ENCODE data around the gene ATXN10.

Gene ATXN10

GRCh38 chr22:45640941-45641621 is 30.6 kb upstream of the ATXN10 start:
- Histone ChIP-seq H3K4me3 (ENCODE audit: low read length) (no peak overlapping the region), H3K9me3 (ENCODE audit: insufficient read depth, low read length) (no peaks in the 10 kb centered on the region), H3K4me2 (ENCODE audit: low read length) (no peak overlapping the region), H3K79me2 (ENCODE audit: low read length) (no peaks in the 10 kb centered on the region), H3K27me3 (ENCODE audit: low read depth, low read length) (peaks cover 57% of the 10 kb centered on the region), H3K36me3 (replicated peaks; ENCODE audit: low read depth, low read length) (no peaks in the 10 kb centered on the region), H3K9ac (ENCODE audit: low read length) (no peak overlapping the region), H3K27ac (ENCODE audit: low read length) (no peak overlapping the region), H4K20me1 (ENCODE audit: insufficient read depth, low read length) (no peaks in the 10 kb centered on the region), H2AFZ (ENCODE audit: low read depth, low read length) (no peak overlapping the region), H3K4me1 (ENCODE audit: low read length) (peaks cover 9% of the 10 kb centered on the region; the same call in 1 of the 2 replicates)
- TF ChIP-seq CTCF (IDR thresholded peaks at IDR 0.05; ENCODE audit: low read depth, low read length) = no peak
- no peak for TF ChIP-seq EZH2phosphoT487 (IDR thresholded peaks at IDR 0.05; ENCODE audit: low read depth)

- H3K36me3 ChIP-seq (replicated peaks; ENCODE audit: low read depth, low read length) = no peaks in the 10 kb centered on the region
- no peak overlapping the region for H3K9ac ChIP-seq (ENCODE audit: low read length)
- TF ChIP-seq CTCF (IDR thresholded peaks at IDR 0.05; ENCODE audit: low read depth, low read length) = no peak
- no peak for TF ChIP-seq EZH2phosphoT487 (IDR thresholded peaks at IDR 0.05; ENCODE audit: low read depth)
- no peak overlapping the region for H3K4me2 ChIP-seq (ENCODE audit: low read length)
- peaks cover 9% of the 10 kb centered on the region; the same call in 1 of the 2 replicates for H3K4me1 ChIP-seq (ENCODE audit: low read length)
- peaks cover 43% of the 10 kb centered on the region for H3K27me3 ChIP-seq (ENCODE audit: low read depth, low read length)
- H3K79me2 ChIP-seq (ENCODE audit: low read length) = no peaks in the 10 kb centered on the region
- no peak overlapping the region for H3K27ac ChIP-seq (ENCODE audit: low read length)
- no peak overlapping the region for H3K4me3 ChIP-seq (ENCODE audit: low read length)
- H3K9me3 ChIP-seq (ENCODE audit: insufficient read depth, low read length) = no peaks in the 10 kb centered on the region
- no peak overlapping the region for H2AFZ ChIP-seq (ENCODE audit: low read depth, low read length)
- no peaks in the 10 kb centered on the region for H4K20me1 ChIP-seq (ENCODE audit: insufficient read depth, low read length)
Measured at GRCh38 chr22:45642986-45643385, 28.6 kb upstream of the ATXN10 start.

- Histone ChIP-seq H3K27ac (ENCODE audit: low read length) (no peak overlapping the region), H3K9me3 (ENCODE audit: insufficient read depth, low read length) (no peaks in the 10 kb centered on the region), H3K79me2 (ENCODE audit: low read length) (no peaks in the 10 kb centered on the region), H3K9ac (ENCODE audit: low read length) (no peak overlapping the region), H3K36me3 (replicated peaks; ENCODE audit: low read depth, low read length) (no peaks in the 10 kb centered on the region), H3K4me1 (ENCODE audit: low read length) (peaks cover 9% of the 10 kb centered on the region; the same call in 1 of the 2 replicates), H3K4me3 (ENCODE audit: low read length) (peak overlapping the region; percentile 75), H2AFZ (ENCODE audit: low read depth, low read length) (peak overlapping the region; percentile 88), H3K27me3 (ENCODE audit: low read depth, low read length) (peaks cover 33% of the 10 kb centered on the region), H4K20me1 (ENCODE audit: insufficient read depth, low read length) (no peaks in the 10 kb centered on the region), H3K4me2 (ENCODE audit: low read length) (peak overlapping the region; percentile 72)
- TF ChIP-seq EZH2phosphoT487 (IDR thresholded peaks at IDR 0.05; ENCODE audit: low read depth) (no peak), CTCF (IDR thresholded peaks at IDR 0.05; ENCODE audit: low read depth, low read length) (no peak)
Measured at GRCh38 chr22:45644714-45645113, 26.9 kb upstream of the ATXN10 start.

GRCh38 chr22:45645150-45645525 is 26.5 kb upstream of the ATXN10 start:
- Histone ChIP-seq H3K4me3 (ENCODE audit: low read length) (peak overlapping the region; percentile 75), H3K4me2 (ENCODE audit: low read length) (peak overlapping the region; percentile 72), H3K79me2 (ENCODE audit: low read length) (no peaks in the 10 kb centered on the region), H4K20me1 (ENCODE audit: insufficient read depth, low read length) (no peaks in the 10 kb centered on the region), H3K36me3 (replicated peaks; ENCODE audit: low read depth, low read length) (no peaks in the 10 kb centered on the region), H3K27ac (ENCODE audit: low read length) (no peak overlapping the region), H3K4me1 (ENCODE audit: low read length) (peaks cover 9% of the 10 kb centered on the region; the same call in 1 of the 2 replicates), H3K27me3 (ENCODE audit: low read depth, low read length) (peaks cover 33% of the 10 kb centered on the region), H2AFZ (ENCODE audit: low read depth, low read length) (peak overlapping the region; percentile 88), H3K9me3 (ENCODE audit: insufficient read depth, low read length) (no peaks in the 10 kb centered on the region), H3K9ac (ENCODE audit: low read length) (peak overlapping the region; percentile 35; the same call in 1 of the 2 replicates)
- TF ChIP-seq EZH2phosphoT487 (IDR thresholded peaks at IDR 0.05; ENCODE audit: low read depth) = no peak
- TF ChIP-seq CTCF (IDR thresholded peaks at IDR 0.05; ENCODE audit: low read depth, low read length) = no peak

Data from OCI-LY3 (cell line).